H9 (cell line): Measurements from ENCODE around the gene ADORA3. TPM values are rescaled to one million over a fixed set of nuclear protein-coding genes. Genes with fewer than 3 reads are reported as not detected.

Experiments used
- DNase-seq: peaks from one replicate; pipeline ENCODE4 v3.0.0-alpha.2; 2017
- H2AFZ ChIP-seq: one replicate; pipeline ENCODE4 v1.6.1; 2013; ENCODE audit warnings: mild to moderate bottlenecking, low read length, control low read depth, moderate library complexity
- H2AK5ac ChIP-seq: 2 replicates; pipeline ENCODE4 v1.6.1; 2013; ENCODE audit warnings: low read length, control low read depth, mixed read lengths; ENCODE audit not compliant: insufficient read length
- H2BK120ac ChIP-seq: one replicate; pipeline ENCODE4 v1.6.1; 2013; ENCODE audit warnings: low read depth, mild to moderate bottlenecking, low read length, control low read depth, inconsistent platforms; ENCODE audit not compliant: poor library complexity, severe bottlenecking
- H2BK12ac ChIP-seq: 2 replicates; pipeline ENCODE4 v1.6.1; 2013; ENCODE audit warnings: low read length, control low read depth, mixed read lengths, low read depth; ENCODE audit not compliant: insufficient read length
- H2BK15ac ChIP-seq: 2 replicates; pipeline ENCODE4 v1.6.1; 2013; ENCODE audit warnings: low read depth, low read length, control low read depth
- H2BK20ac ChIP-seq: one replicate; pipeline ENCODE4 v1.6.1; 2013; ENCODE audit warnings: low read depth, mild to moderate bottlenecking, low read length, control low read depth, inconsistent platforms; ENCODE audit not compliant: poor library complexity, severe bottlenecking
- H2BK5ac ChIP-seq: 2 replicates; pipeline ENCODE4 v1.6.1; 2013; ENCODE audit warnings: low read length, control low read depth, mixed read lengths; ENCODE audit not compliant: insufficient read length
- H3K14ac ChIP-seq: 2 replicates; pipeline ENCODE4 v1.6.1; 2013; ENCODE audit warnings: low read length, control low read depth; ENCODE audit not compliant: insufficient read depth
- H3K18ac ChIP-seq: 2 replicates; pipeline ENCODE4 v1.6.1; 2013; ENCODE audit warnings: low read depth, mild to moderate bottlenecking, mixed read lengths, low read length, control low read depth; ENCODE audit not compliant: insufficient read length
- H3K23ac ChIP-seq: 2 replicates; pipeline ENCODE4 v1.6.1; 2013; ENCODE audit warnings: low read length, control low read depth, mixed read lengths, low read depth; ENCODE audit not compliant: insufficient read length
- H3K23me2 ChIP-seq: 2 replicates; pipeline ENCODE4 v1.6.1; 2013; ENCODE audit warnings: low read depth, mild to moderate bottlenecking, mixed read lengths, low read length, control low read depth; ENCODE audit not compliant: insufficient read length, poor library complexity, severe bottlenecking
- H3K27ac ChIP-seq: 2 replicates; pipeline ENCODE4 v1.5.1; 2013; ENCODE audit warnings: low read length, control low read depth, mixed read lengths, low read depth; ENCODE audit not compliant: insufficient read length
- H3K27me3 ChIP-seq: 2 replicates; pipeline ENCODE4 v1.6.1; 2013; ENCODE audit warnings: low read length, control low read depth, inconsistent platforms; ENCODE audit not compliant: insufficient read depth
- H3K4ac ChIP-seq: 2 replicates; pipeline ENCODE4 v1.6.1; 2013; ENCODE audit warnings: low read depth, mild to moderate bottlenecking, control low read depth, inconsistent platforms, low read length, moderate library complexity
- H3K4me1 ChIP-seq: 2 replicates; pipeline ENCODE4 v1.6.1; 2013; ENCODE audit warnings: low read length, control low read depth, inconsistent platforms; ENCODE audit not compliant: insufficient read depth
- H3K4me2 ChIP-seq: 2 replicates; pipeline ENCODE4 v1.6.1; 2013; ENCODE audit warnings: low read length, control low read depth, mixed read lengths; ENCODE audit not compliant: insufficient read length, insufficient read depth
- H3K56ac ChIP-seq: 2 replicates; pipeline ENCODE4 v1.6.1; 2013; ENCODE audit warnings: low read depth, mild to moderate bottlenecking, mixed read lengths, low read length, control low read depth; ENCODE audit not compliant: insufficient read length
- H3K79me1 ChIP-seq: 2 replicates; pipeline ENCODE4 v1.6.1; 2013; ENCODE audit warnings: low read depth, mild to moderate bottlenecking, moderate library complexity, low read length, control low read depth, inconsistent platforms; ENCODE audit not compliant: insufficient read depth, poor library complexity, severe bottlenecking
- H3K79me2 ChIP-seq: 2 replicates; pipeline ENCODE4 v1.6.1; 2013; ENCODE audit warnings: low read length, control low read depth, inconsistent platforms; ENCODE audit not compliant: insufficient read depth
- H3K9ac ChIP-seq: 2 replicates; pipeline ENCODE4 v1.6.1; 2013; ENCODE audit warnings: low read length, control low read depth, mixed read lengths; ENCODE audit not compliant: insufficient read length; ENCODE audit errors: extremely low read depth
- H3K9me3 ChIP-seq: one replicate; pipeline ENCODE4 v1.6.1; 2013; ENCODE audit warnings: low read depth, low read length, inconsistent platforms; ENCODE audit not compliant: control insufficient read depth
- H3T11ph ChIP-seq: one replicate; pipeline ENCODE4 v1.6.1; 2013; ENCODE audit warnings: mild to moderate bottlenecking, low read length, control low read depth, inconsistent platforms
- H4K20me1 ChIP-seq: one replicate; pipeline ENCODE4 v1.6.1; 2013; ENCODE audit not compliant: control insufficient read depth, insufficient read length, insufficient read depth
- H4K5ac ChIP-seq: 2 replicates; pipeline ENCODE4 v1.6.1; 2013; ENCODE audit warnings: low read depth, mild to moderate bottlenecking, mixed read lengths, low read length, control low read depth; ENCODE audit not compliant: insufficient read length
- H4K8ac ChIP-seq: replicated peaks from 2 replicates; pipeline ENCODE4 v1.6.1; 2013; ENCODE audit warnings: low read length, control low read depth, mixed read lengths, low read depth; ENCODE audit not compliant: insufficient read length
- H4K91ac ChIP-seq: 2 replicates; pipeline ENCODE4 v1.6.1; 2013; ENCODE audit warnings: low read depth, mild to moderate bottlenecking, moderate library complexity, mixed read lengths, low read length, control low read depth; ENCODE audit not compliant: insufficient read length
- H3K27ac Mint-ChIP-seq, 3 experiments: 2 replicates in 2 of 3; 3 replicates in 1 of 3; pipeline ENCODE4 v1.8.0; 2020 to 2021; ENCODE audit warnings: mixed read lengths in 3 of 3, mild to moderate bottlenecking in 1 of 3, moderate library complexity in 1 of 3
- H3K27me3 Mint-ChIP-seq: 2 replicates; pipeline ENCODE4 v1.8.0; 2021; ENCODE audit warnings: low read depth, mild to moderate bottlenecking, moderate library complexity, mixed read lengths
- H3K36me3 Mint-ChIP-seq, 3 experiments: 2 replicates in 2 of 3; 3 replicates in 1 of 3; pipeline ENCODE4 v1.8.0; 2020 to 2021; ENCODE audit warnings: low read depth in 3 of 3, mixed read lengths in 3 of 3; ENCODE audit not compliant: insufficient read depth in 1 of 3
- H3K4me1 Mint-ChIP-seq, 2 experiments: 2 replicates each; pipeline ENCODE4 v1.8.0; 2020; ENCODE audit warnings: mixed read lengths in 2 of 2
- H3K4me3 Mint-ChIP-seq, 2 experiments: 2 replicates in 1 of 2; 3 replicates in 1 of 2; pipeline ENCODE4 v1.8.0; 2020 to 2021; ENCODE audit warnings: mild to moderate bottlenecking in 2 of 2, mixed read lengths in 2 of 2, moderate library complexity in 1 of 2
- H3K9me3 Mint-ChIP-seq, 2 experiments: 2 replicates in 1 of 2; 3 replicates in 1 of 2; pipeline ENCODE4 v1.8.0; 2020; ENCODE audit warnings: mild to moderate bottlenecking in 2 of 2, mixed read lengths in 2 of 2, moderate library complexity in 1 of 2
- CTCF ChIP-seq: fragments of 200-600 bp; sonication (generic); conservative IDR thresholded peaks from 3 replicates; pipeline ENCODE4 v1.8.0; 2021; ENCODE audit warnings: antibody characterized with exemption, mild to moderate bottlenecking
- WGBS: extraction: QIAGEN DNeasy Blood & Tissue Kit; methylation state at CpG from one replicate; pipeline ENCODE4 v1.1.7; 2013; ENCODE audit warnings: missing lambda C conversion rate, low lambda C conversion rate, mixed read lengths; ENCODE audit not compliant: insufficient read length; ENCODE audit errors: extremely low coverage; 5-methylcytosine and 5-hydroxymethylcytosine counted together
- total RNA-seq: library from RNA; stranded (reverse); gene quantifications from 2 replicates; pipeline ENCODE4 v1.2.1, GENCODE V29; 2021

ADORA3 gene
- total RNA-seq, 1 experiment from 2014 or later = not detected

GRCh38 chr1:111499026-111499785, 4.2 kb downstream of the ADORA3 start:
- Histone ChIP-seq H3K56ac (no peak overlapping the region), H3K79me2 (no peaks in the 10 kb centered on the region), H3K9me3 (no peaks in the 10 kb centered on the region), H3K27ac (no peak overlapping the region), H3K4me2 (no peak overlapping the region), H2AK5ac (no peak overlapping the region), H3K23me2 (no peaks in the 10 kb centered on the region), H3K4me1 (no peaks in the 10 kb centered on the region), H2BK120ac (no peak overlapping the region), H4K91ac (no peak overlapping the region), H4K8ac (no peak overlapping the region), H4K5ac (no peak overlapping the region), H3K4ac (no peak overlapping the region), H2AFZ (no peak overlapping the region), H3T11ph (no peak overlapping the region), H3K18ac (no peak overlapping the region), H2BK12ac (no peak overlapping the region), H2BK5ac (no peak overlapping the region), H2BK20ac (no peak overlapping the region), H3K79me1 (no peaks in the 10 kb centered on the region), H2BK15ac (no peak overlapping the region), H4K20me1 (no peaks in the 10 kb centered on the region), H3K9ac (no peak overlapping the region), H3K14ac (no peak overlapping the region), H3K23ac (no peak overlapping the region), H3K27me3 (no peaks in the 10 kb centered on the region)
- Mint-ChIP-seq H3K36me3 (0 out of 7 replicates have a peak, but pooled peaks cover 0 to 4% (median 0%) of the 10 kb centered on the region in 3 experiments), H3K27me3 (no peaks in the 10 kb centered on the region), H3K4me3 (no peak overlapping the region), H3K27ac (no peak overlapping the region), H3K9me3 (peaks cover 2 to 3% of the 10 kb centered on the region in 2 experiments; a peak in 3 of 5 replicates), H3K4me1 (no peaks in the 10 kb centered on the region)
- no peak for TF ChIP-seq CTCF
- no CpG with 5 or more reads among the region's 5 CpGs for WGBS
- DNase-seq = no peak
